GM18519 (cell line): ENCODE data around the gene CLK3.

ENCODE experiments used
- ATAC-seq: cut with Tn5 transposase; IDR thresholded peaks from one replicate; pipeline ENCODE4 v1.9.1; 2021; ENCODE audit warnings: mild to moderate bottlenecking, moderate library complexity; ENCODE audit not compliant: unreplicated experiment, low FRiP score

CLK3 gene

DNA sequence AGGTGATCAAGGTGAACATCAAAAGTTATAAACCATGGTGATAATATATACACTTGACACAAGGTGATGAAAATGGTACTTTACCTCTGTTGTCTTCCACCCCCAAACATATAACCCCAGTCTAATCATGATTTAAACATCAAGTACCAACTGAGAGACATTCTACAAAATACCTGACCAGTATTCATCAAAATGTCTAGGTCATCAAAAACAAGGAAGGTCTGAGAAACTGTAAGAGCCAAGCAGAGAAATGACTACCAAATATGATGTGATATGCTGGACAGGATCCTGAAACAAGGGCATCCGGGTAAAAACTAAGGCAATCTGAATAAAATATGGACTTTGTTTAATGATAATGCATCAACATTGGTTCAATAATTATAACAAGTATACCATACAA is 52.3 kb downstream of the CLK3 start:
- ATAC-seq = no peak

GRCh38 chr15:74669627-74670026 is 54.0 kb downstream of the CLK3 start:
- no peak for ATAC-seq

DNA sequence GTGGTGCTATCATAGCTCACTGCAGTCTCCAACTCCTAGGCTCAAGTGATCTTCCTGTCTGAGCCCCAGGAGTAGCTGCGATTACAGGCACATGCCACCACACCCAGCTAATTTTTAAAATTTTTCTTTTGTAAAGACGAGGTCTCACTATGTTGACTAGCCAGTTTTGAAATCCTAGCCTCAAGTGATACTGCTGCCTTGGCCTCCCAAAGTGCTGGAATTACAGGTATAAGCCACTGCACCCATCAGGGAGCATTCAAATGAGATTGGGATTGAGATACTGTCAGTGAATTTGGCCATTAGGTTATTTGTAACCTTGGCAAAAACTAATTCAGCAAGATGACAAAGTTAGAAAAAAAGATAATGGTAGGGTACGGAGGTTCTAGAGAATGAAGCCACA is 58.5 kb downstream of the CLK3 start:
- no peak for ATAC-seq

DNA sequence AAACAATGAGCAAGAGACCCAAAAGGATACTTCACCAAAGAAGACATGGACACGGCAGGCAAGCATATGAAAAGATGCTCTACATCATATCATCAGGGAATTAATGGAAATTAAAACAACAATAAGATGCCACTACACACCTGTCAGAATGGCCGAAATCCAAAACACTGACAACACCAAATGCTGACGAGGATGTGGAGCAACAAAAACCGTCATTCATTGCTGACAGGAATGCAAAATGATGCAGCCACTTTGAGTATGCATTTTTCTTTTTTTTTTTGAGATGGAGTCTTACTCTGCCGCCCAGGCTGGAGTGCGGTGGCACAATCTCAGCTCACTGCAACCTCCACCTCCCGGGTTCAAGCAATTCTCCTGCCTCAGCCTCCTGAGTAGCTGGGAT is 61.2 kb downstream of the CLK3 start:
- ATAC-seq = no peak
